ENCODE data around the gene NFE2L2. TPM values are rescaled to one million over a fixed set of nuclear protein-coding genes. Genes with fewer than 3 reads are reported as not detected.

NFE2L2 gene
- total RNA-seq, 1 experiment from 2014 or later = 24.2 TPM

DNA sequence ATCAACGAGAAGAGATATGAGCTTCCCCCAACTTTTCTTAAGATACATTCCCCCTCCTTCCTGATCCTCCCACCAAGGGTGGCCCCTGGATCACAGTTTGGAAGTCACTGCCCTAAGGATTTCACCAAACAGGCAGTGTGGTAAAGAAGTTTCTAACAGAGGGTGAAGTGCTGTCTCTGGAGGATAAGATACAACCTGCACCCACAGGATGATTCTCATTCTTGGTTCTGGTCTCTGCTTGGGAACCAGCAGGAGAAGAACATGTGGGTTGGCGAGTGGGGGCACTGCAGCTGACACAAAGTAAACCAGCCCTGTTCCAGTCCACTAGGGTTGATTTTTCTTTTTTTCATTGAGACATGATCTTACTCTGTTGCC, 9.3 kb downstream of the NFE2L2 start:
- ATAC-seq (no peak), DNase-seq (no peak)
- H2AFZ ChIP-seq (ENCODE audit: low read length) = no peak overlapping the region
- ChIA-PET CTCF (no interaction called here), POLR2A (ENCODE audit: unreplicated experiment) (no interaction called here)
- peaks cover 86% of the 10 kb centered on the region for H4K20me1 ChIP-seq (ENCODE audit: low read length)
- H3K27me3 ChIP-seq (ENCODE audit: low read length) = no peaks in the 10 kb centered on the region
- intact Hi-C loops (cut with micrococcal nuclease) = no loop called here
- H3K79me2 ChIP-seq (ENCODE audit: low read length) = peaks cover 100% of the 10 kb centered on the region
- H3K36me3 ChIP-seq (ENCODE audit: low read depth, low read length) = peaks cover 21% of the 10 kb centered on the region; the same call in 1 of the 2 replicates
- H3K9ac ChIP-seq (ENCODE audit: low read length) = no peak overlapping the region
- H3K27ac ChIP-seq (ENCODE audit: low read length) = no peak overlapping the region
- TF ChIP-seq, protein P1, sequence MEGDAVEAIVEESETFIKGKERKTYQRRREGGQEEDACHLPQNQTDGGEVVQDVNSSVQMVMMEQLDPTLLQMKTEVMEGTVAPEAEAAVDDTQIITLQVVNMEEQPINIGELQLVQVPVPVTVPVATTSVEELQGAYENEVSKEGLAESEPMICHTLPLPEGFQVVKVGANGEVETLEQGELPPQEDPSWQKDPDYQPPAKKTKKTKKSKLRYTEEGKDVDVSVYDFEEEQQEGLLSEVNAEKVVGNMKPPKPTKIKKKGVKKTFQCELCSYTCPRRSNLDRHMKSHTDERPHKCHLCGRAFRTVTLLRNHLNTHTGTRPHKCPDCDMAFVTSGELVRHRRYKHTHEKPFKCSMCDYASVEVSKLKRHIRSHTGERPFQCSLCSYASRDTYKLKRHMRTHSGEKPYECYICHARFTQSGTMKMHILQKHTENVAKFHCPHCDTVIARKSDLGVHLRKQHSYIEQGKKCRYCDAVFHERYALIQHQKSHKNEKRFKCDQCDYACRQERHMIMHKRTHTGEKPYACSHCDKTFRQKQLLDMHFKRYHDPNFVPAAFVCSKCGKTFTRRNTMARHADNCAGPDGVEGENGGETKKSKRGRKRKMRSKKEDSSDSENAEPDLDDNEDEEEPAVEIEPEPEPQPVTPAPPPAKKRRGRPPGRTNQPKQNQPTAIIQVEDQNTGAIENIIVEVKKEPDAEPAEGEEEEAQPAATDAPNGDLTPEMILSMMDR (conservative IDR thresholded peaks at IDR 0.05; ENCODE audit: low read depth, low read length) = no peak
- TF ChIP-seq EZH2phosphoT487 (IDR thresholded peaks at IDR 0.05; ENCODE audit: borderline replicate concordance, low read length) (no peak), EZH2 (IDR thresholded peaks at IDR 0.05; ENCODE audit: low read length, unreplicated experiment) (no peak)
- no peaks in the 10 kb centered on the region for H3F3A ChIP-seq (ENCODE audit: low read length, unreplicated experiment)
- no TSS peak for BruUV-seq (replicated peaks)
- no peak overlapping the region for H3K4me3 ChIP-seq (ENCODE audit: low read length)
- H3K4me1 ChIP-seq (ENCODE audit: insufficient read depth, low read length) = peaks cover 15% of the 10 kb centered on the region
- no peak overlapping the region for H3K4me2 ChIP-seq (ENCODE audit: low read length)
- H3K9me2 ChIP-seq (replicated peaks; ENCODE audit: low read length) = no peaks in the 10 kb centered on the region
- H3K9me3 ChIP-seq (ENCODE audit: low read length) = no peaks in the 10 kb centered on the region

GRCh38 chr2:177254433-177255226, 9.9 kb downstream of the NFE2L2 start:
- Histone ChIP-seq H3K4me2 (ENCODE audit: low read length) (no peak overlapping the region), H3K4me3 (ENCODE audit: low read length) (no peak overlapping the region), H3K79me2 (ENCODE audit: low read length) (peaks cover 100% of the 10 kb centered on the region), H3K27ac (ENCODE audit: low read length) (no peak overlapping the region), H3K36me3 (ENCODE audit: low read depth, low read length) (peaks cover 21% of the 10 kb centered on the region; the same call in 1 of the 2 replicates), H3K27me3 (ENCODE audit: low read length) (no peaks in the 10 kb centered on the region), H3K4me1 (ENCODE audit: insufficient read depth, low read length) (peaks cover 15% of the 10 kb centered on the region), H3F3A (ENCODE audit: low read length, unreplicated experiment) (no peaks in the 10 kb centered on the region), H3K9ac (ENCODE audit: low read length) (no peak overlapping the region), H3K9me2 (replicated peaks; ENCODE audit: low read length) (no peaks in the 10 kb centered on the region), H2AFZ (ENCODE audit: low read length) (no peak overlapping the region), H3K9me3 (ENCODE audit: low read length) (no peaks in the 10 kb centered on the region), H4K20me1 (ENCODE audit: low read length) (peaks cover 84% of the 10 kb centered on the region)
- TF ChIP-seq EZH2phosphoT487 (IDR thresholded peaks at IDR 0.05; ENCODE audit: borderline replicate concordance, low read length) (no peak), EZH2 (IDR thresholded peaks at IDR 0.05; ENCODE audit: low read length, unreplicated experiment) (no peak)
- TF ChIP-seq, protein P1 (conservative IDR thresholded peaks at IDR 0.05; ENCODE audit: low read depth, low read length) = peak; percentile 64
- POLR2A ChIA-PET (ENCODE audit: unreplicated experiment) = no interaction called here
- CTCF ChIA-PET = no interaction called here
- BruUV-seq (replicated peaks) = no TSS peak
- no peak for DNase-seq
- intact Hi-C loops (cut with micrococcal nuclease) = no loop called here
- no peak; the same call in 1 of the 2 replicates for ATAC-seq

DNA sequence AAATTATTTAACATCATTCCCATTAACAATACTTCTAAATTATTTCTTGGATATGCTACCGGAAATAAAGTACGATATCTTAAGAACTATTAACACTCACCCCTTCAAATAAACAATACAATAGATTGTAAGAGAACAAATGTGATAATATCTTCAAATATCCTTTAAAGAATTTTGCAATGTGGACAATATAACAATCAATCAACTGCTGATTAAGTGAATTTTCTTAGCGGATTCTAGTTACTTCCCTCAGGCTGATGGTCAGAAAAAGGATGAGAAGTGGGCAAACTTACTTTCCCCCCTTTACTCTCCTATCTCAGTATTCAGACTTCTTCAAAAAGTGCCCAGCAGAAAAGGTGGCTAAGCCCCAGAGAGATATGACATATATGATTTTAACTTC, 10.8 kb downstream of the NFE2L2 start:
- CTCF ChIA-PET = no interaction called here
- POLR2A ChIA-PET (ENCODE audit: unreplicated experiment) = no interaction called here
- DNase-seq (no peak), ATAC-seq (no peak)
- no peaks in the 10 kb centered on the region for H3K9me3 ChIP-seq (ENCODE audit: low read length)
- BruUV-seq (replicated peaks) = no TSS peak
- H3K4me2 ChIP-seq (ENCODE audit: low read length) = no peak overlapping the region
- H3K9ac ChIP-seq (ENCODE audit: low read length) = no peak overlapping the region
- no peak overlapping the region for H3K27ac ChIP-seq (ENCODE audit: low read length)
- no peaks in the 10 kb centered on the region for H3K27me3 ChIP-seq (ENCODE audit: low read length)
- no peak overlapping the region for H2AFZ ChIP-seq (ENCODE audit: low read length)
- H3K9me2 ChIP-seq (replicated peaks; ENCODE audit: low read length) = no peaks in the 10 kb centered on the region
- H3K36me3 ChIP-seq (ENCODE audit: low read depth, low read length) = peaks cover 21% of the 10 kb centered on the region; the same call in 1 of the 2 replicates
- TF ChIP-seq EZH2 (IDR thresholded peaks at IDR 0.05; ENCODE audit: low read length, unreplicated experiment) (no peak), EZH2phosphoT487 (IDR thresholded peaks at IDR 0.05; ENCODE audit: borderline replicate concordance, low read length) (no peak)
- TF ChIP-seq, protein P1 (conservative IDR thresholded peaks at IDR 0.05; ENCODE audit: low read depth, low read length) = no peak
- H3F3A ChIP-seq (ENCODE audit: low read length, unreplicated experiment) = no peaks in the 10 kb centered on the region
- H3K79me2 ChIP-seq (ENCODE audit: low read length) = peaks cover 100% of the 10 kb centered on the region
- H3K4me3 ChIP-seq (ENCODE audit: low read length) = no peak overlapping the region
- H3K4me1 ChIP-seq (ENCODE audit: insufficient read depth, low read length) = peaks cover 15% of the 10 kb centered on the region
- peaks cover 76% of the 10 kb centered on the region for H4K20me1 ChIP-seq (ENCODE audit: low read length)
- intact Hi-C loops (cut with micrococcal nuclease) = loop anchor here (1.0 kb wide), 1 partner anchor 9 kb away; no protein-coding TSS in a partner anchor

Data from PC-3 (cell line).